Suprapubic skin (tissue), 4 donors: ENCODE results near the gene MFGE8.
A peak's percentile ranks its signal among the peaks of the same experiment; 100 is the strongest.

ENCODE experiments used
- EP300 ChIP-seq: sonication (generic); formaldehyde crosslinking; IDR thresholded peaks from one replicate; pipeline ENCODE4 v1.6.1; 2017; ENCODE audit warnings: antibody characterized with exemption
- POLR2A ChIP-seq, 2 donors: fragments of 450-650 bp; IDR thresholded peaks; one replicate each; pipeline ENCODE4 v1.6.1; 2017; ENCODE audit warnings: antibody characterized with exemption in 2 of 2, mild to moderate bottlenecking in 2 of 2, moderate library complexity in 2 of 2
- POLR2AphosphoS5 ChIP-seq, 3 donors: sonication (generic); formaldehyde crosslinking; IDR thresholded peaks; one replicate each; pipeline ENCODE4 v1.6.1; 2017; ENCODE audit warnings: antibody characterized with exemption in 3 of 3
- TF ChIP-seq, protein P1 (sequence below), 2 donors: fragments of 200-600 bp in 1 of 2; fragments of 450-650 bp in 1 of 2; sonication (generic) in 1 of 2; IDR thresholded peaks; one replicate each; pipeline ENCODE4 v1.5.1; 2016 to 2019; ENCODE audit warnings: antibody characterized with exemption in 2 of 2, mild to moderate bottlenecking in 1 of 2, moderate library complexity in 1 of 2

DNA sequence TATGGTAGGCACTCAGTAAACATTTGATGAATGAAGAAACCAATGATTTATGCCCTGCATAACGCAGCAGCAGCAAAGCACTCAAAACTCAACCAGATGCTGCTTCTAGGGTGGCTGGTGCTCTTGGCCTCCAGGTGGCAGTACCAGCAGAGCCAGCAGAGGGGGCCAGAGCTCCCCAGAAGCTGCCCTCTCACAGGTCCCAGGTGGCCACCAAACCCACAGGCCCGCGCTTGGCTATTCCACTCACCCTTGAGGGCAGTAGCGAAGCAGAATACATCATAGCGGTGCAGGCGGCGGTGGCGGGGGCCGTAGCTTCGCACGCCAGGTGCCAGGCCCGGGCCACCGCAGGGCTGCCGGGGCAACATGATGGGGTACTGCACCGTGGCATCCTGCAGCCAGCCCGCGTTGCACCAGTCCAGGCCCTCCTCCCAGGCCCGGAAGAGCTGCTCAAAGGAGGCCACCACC lies 34.4 kb downstream of the MFGE8 start:
- TF ChIP-seq, protein P1, sequence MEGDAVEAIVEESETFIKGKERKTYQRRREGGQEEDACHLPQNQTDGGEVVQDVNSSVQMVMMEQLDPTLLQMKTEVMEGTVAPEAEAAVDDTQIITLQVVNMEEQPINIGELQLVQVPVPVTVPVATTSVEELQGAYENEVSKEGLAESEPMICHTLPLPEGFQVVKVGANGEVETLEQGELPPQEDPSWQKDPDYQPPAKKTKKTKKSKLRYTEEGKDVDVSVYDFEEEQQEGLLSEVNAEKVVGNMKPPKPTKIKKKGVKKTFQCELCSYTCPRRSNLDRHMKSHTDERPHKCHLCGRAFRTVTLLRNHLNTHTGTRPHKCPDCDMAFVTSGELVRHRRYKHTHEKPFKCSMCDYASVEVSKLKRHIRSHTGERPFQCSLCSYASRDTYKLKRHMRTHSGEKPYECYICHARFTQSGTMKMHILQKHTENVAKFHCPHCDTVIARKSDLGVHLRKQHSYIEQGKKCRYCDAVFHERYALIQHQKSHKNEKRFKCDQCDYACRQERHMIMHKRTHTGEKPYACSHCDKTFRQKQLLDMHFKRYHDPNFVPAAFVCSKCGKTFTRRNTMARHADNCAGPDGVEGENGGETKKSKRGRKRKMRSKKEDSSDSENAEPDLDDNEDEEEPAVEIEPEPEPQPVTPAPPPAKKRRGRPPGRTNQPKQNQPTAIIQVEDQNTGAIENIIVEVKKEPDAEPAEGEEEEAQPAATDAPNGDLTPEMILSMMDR (IDR thresholded peaks at IDR 0.05): peak in 1 of 2 donors; percentile 53
- TF ChIP-seq POLR2AphosphoS5 (IDR thresholded peaks at IDR 0.05): no peak
- no peak for TF ChIP-seq EP300
- no peak for TF ChIP-seq POLR2A (IDR thresholded peaks at IDR 0.05)
